NCI-H2107 treated with DMSO at 0.1 percent for 48 hours (cell line): Measurements from ENCODE around the gene LMO2.
"Not testable (repeated sequence)": the region's sequence is repeated elsewhere in the genome, so short reads cannot be mapped to it uniquely, and the experiment has no call there.

ENCODE experiments used
- DNase-seq: peaks from one replicate; lab custom pipeline; 2025; ENCODE audit not compliant: unreplicated experiment; lab: John Stamatoyannopoulos, UW

LMO2 gene

GRCh38 chr11:33891714-33892327, at the start of gene LMO2:
Gene LMO2 (minus strand): TSS chr11:33892076. CDS start chr11:33869716, 22,360 bp downstream.
- peak; percentile 98 for DNase-seq

- no peak for DNase-seq
These were observed 48.6 kb upstream of the LMO2 start for GRCh38 chr11:33940538-33940815.

GRCh38 chr11:33936725-33937604, 45.1 kb upstream of the LMO2 start:
- peak; percentile 76 for DNase-seq

- no peak for DNase-seq
These were observed 43.9 kb upstream of the LMO2 start for GRCh38 chr11:33935461-33936456.

GRCh38 chr11:33935005-33935404, 43.1 kb upstream of the LMO2 start:
- DNase-seq = no peak

GRCh38 chr11:33934450-33934849, 42.6 kb upstream of the LMO2 start:
- no peak for DNase-seq

GRCh38 chr11:33933602-33934001, 41.7 kb upstream of the LMO2 start:
- DNase-seq = no peak

GRCh38 chr11:33932721-33933120, 40.8 kb upstream of the LMO2 start:
- DNase-seq = no peak

GRCh38 chr11:33931739-33932366, 40.0 kb upstream of the LMO2 start:
- not testable (repeated sequence) for DNase-seq

- DNase-seq = no peak
These were observed 39.2 kb upstream of the LMO2 start for GRCh38 chr11:33931067-33931466.

- DNase-seq = no peak
These were observed 38.6 kb upstream of the LMO2 start for GRCh38 chr11:33930317-33931021.

- no peak for DNase-seq
These were observed 36.7 kb upstream of the LMO2 start for GRCh38 chr11:33928564-33928963.

GRCh38 chr11:33926671-33927552, 35.0 kb upstream of the LMO2 start:
- no peak for DNase-seq

GRCh38 chr11:33924341-33924740, 32.5 kb upstream of the LMO2 start:
- DNase-seq = no peak

GRCh38 chr11:33923626-33924025, 31.8 kb upstream of the LMO2 start:
- no peak for DNase-seq

GRCh38 chr11:33920838-33921613, 29.1 kb upstream of the LMO2 start:
- DNase-seq = no peak

- no peak for DNase-seq
These were observed 27.8 kb upstream of the LMO2 start for GRCh38 chr11:33919645-33920044.

- DNase-seq = not testable (repeated sequence)
These were observed 25.5 kb upstream of the LMO2 start for GRCh38 chr11:33917402-33917801.

- DNase-seq = no peak
These were observed 24.9 kb upstream of the LMO2 start for GRCh38 chr11:33916736-33917135.
